ENCODE data around the gene DOCK1.

DNA sequence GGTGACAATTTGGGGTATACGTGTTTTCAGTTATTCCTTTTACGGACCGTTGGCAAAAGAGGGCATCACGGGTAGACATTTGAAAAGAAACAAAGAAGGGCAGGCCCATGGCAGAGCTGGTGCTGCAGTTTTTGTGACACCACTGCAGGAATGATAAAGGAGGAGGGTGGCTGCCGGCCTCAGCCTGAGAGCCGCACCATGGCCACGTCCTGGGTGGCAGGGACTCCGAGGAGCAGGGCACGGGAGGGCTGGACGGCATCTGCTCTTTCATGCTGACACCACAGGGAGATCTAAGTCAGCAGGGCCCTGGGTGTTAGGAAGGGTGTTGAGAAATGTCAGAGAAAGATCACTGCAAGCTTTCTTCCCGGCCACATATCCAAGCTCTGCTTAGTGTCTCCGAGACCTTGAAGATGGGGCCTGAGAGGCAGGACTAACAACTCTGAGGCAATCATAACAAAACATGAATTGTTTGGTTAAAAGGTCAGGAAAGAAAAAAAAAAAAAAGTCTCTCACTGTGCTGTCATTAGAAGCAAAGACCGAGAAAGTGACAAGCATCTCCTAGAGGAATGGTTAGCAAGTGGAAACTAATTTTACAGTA, 254.5 kb downstream of the DOCK1 start:
- no peak for TF ChIP-seq EZH2 (optimal IDR thresholded peaks at IDR 0.05; ENCODE audit: low read depth, low read length)
- TF ChIP-seq CTCF (IDR thresholded peaks at IDR 0.05; ENCODE audit: low read length), result no peak

Measured in MM.1S (cell line).